ENCODE data around the gene MARCHF9. TPM values are rescaled to one million over a fixed set of nuclear protein-coding genes. Genes with fewer than 3 reads are reported as not detected.

Gene MARCHF9
- total RNA-seq, 3 donors from 2014 or later (not counting 1 experiment from before 2014, with no cell fraction given), result 25.4 to 28.4 (median 26.0) TPM

DNA sequence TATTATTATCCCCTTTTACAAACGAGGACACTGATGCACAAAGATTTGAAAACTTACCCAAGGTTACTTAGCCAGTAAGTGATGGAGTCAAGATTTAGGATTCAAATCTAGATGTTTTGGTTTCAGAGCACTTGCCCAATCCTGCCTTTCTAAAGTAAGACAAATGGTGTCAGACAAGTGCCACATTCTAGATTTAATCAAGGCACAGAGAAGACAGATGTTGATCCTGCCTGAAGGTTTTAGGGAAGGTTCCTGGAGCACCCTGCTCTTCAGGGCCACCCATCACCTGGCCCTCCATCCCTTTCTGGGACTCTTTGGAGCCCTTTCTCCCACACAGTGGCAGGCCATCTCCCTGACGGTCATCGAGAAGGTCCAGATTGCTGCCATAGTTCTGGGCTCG is 2.9 kb downstream of the MARCHF9 start:
- Histone ChIP-seq H3K9me3 (ENCODE audit: control insufficient read depth, insufficient read depth, low read length) (no peaks in the 10 kb centered on the region), H3K4me1 (ENCODE audit: control insufficient read depth, insufficient read depth, low read length) (peaks cover 27% of the 10 kb centered on the region), H3K27ac (ENCODE audit: low read length) (no peak overlapping the region), H3K27me3 (ENCODE audit: control insufficient read depth, insufficient read depth, low read length) (no peaks in the 10 kb centered on the region), H3K36me3 (ENCODE audit: control insufficient read depth, insufficient read depth, low read length) (peaks cover 12% of the 10 kb centered on the region), H3K4me3 (ENCODE audit: low read length) (no peak overlapping the region)
- DNase-seq, result no peak
- ATAC-seq, result no peak
- H3K36me3 Mint-ChIP-seq, result no peaks in the 10 kb centered on the region
- H3K27me3 Mint-ChIP-seq (ENCODE audit: low read depth in 2 of 2), result peaks cover 0 to 4% of the 10 kb centered on the region in 2 donors
- no peak overlapping the region for H3K27ac Mint-ChIP-seq
- H3K9me3 Mint-ChIP-seq, result no peaks in the 10 kb centered on the region
- WGBS (ENCODE audit: insufficient coverage), result 97% methylated on average over 3 of the region's 4 CpGs
- TF ChIP-seq, protein P1, sequence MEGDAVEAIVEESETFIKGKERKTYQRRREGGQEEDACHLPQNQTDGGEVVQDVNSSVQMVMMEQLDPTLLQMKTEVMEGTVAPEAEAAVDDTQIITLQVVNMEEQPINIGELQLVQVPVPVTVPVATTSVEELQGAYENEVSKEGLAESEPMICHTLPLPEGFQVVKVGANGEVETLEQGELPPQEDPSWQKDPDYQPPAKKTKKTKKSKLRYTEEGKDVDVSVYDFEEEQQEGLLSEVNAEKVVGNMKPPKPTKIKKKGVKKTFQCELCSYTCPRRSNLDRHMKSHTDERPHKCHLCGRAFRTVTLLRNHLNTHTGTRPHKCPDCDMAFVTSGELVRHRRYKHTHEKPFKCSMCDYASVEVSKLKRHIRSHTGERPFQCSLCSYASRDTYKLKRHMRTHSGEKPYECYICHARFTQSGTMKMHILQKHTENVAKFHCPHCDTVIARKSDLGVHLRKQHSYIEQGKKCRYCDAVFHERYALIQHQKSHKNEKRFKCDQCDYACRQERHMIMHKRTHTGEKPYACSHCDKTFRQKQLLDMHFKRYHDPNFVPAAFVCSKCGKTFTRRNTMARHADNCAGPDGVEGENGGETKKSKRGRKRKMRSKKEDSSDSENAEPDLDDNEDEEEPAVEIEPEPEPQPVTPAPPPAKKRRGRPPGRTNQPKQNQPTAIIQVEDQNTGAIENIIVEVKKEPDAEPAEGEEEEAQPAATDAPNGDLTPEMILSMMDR (IDR thresholded peaks at IDR 0.05), result no peak
- peaks cover 35 to 46% of the 10 kb centered on the region in 2 donors for H3K4me1 Mint-ChIP-seq
- peak overlapping the region; percentile 35 for H3K4me3 Mint-ChIP-seq
- intact Hi-C loops (cut with micrococcal nuclease), result loop anchor here (2.0 kb wide), 1 partner anchor 147 kb away; no protein-coding TSS in a partner anchor

DNA sequence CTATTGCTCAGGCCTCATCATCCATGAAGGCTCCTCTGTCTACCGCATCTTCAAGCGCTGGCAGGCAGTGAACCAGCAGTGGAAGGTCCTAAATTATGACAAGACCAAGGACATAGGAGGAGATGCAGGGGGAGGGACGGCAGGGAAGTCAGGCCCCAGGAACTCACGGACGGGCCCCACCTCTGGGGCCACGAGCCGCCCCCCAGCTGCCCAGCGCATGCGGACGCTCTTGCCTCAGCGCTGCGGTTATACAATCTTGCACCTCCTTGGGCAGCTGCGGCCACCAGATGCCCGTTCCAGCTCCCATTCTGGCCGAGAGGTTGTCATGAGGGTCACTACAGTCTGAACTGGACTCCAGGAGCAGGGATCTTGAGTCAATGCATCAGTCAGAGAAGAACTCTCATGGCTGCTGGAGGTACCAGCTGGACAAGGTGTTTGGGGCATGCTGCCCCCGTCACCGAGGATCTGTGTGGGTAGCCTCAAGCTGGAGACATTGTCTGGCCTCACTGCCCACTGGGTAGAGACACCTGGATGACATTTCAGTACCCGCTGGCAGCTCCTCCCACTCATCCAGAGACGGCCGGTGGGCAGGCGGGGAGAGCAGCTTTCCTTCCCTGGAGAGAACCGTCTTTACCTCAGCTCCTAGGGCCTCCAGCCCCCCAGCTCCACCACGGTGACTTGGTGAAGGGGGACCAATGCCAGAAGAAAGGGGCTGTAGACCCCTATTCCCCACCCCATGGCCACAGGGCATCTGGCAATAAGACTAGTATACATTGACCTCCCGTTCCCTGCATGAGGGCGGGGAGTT is 3.9 kb downstream of the MARCHF9 start:
- DNase-seq, result no peak
- Mint-ChIP-seq H3K9me3 (no peaks in the 10 kb centered on the region), H3K36me3 (no peaks in the 10 kb centered on the region), H3K27ac (no peak overlapping the region), H3K4me3 (no peak overlapping the region), H3K27me3 (ENCODE audit: low read depth in 2 of 2) (peaks cover 8 to 14% of the 10 kb centered on the region in 2 donors), H3K4me1 (peaks cover 27 to 37% of the 10 kb centered on the region in 2 donors)
- no peak for ATAC-seq
- Histone ChIP-seq H3K4me1 (ENCODE audit: control insufficient read depth, insufficient read depth, low read length) (peaks cover 25% of the 10 kb centered on the region), H3K4me3 (ENCODE audit: low read length) (no peak overlapping the region), H3K36me3 (ENCODE audit: control insufficient read depth, insufficient read depth, low read length) (peaks cover 12% of the 10 kb centered on the region), H3K9me3 (ENCODE audit: control insufficient read depth, insufficient read depth, low read length) (no peaks in the 10 kb centered on the region), H3K27me3 (ENCODE audit: control insufficient read depth, insufficient read depth, low read length) (peaks cover 5% of the 10 kb centered on the region), H3K27ac (ENCODE audit: low read length) (no peak overlapping the region)
- TF ChIP-seq, protein P1 (IDR thresholded peaks at IDR 0.05), result no peak
- intact Hi-C loops (cut with micrococcal nuclease), result no loop called here
- 97% methylated on average over 23 of the region's 25 CpGs for WGBS (ENCODE audit: insufficient coverage)

DNA sequence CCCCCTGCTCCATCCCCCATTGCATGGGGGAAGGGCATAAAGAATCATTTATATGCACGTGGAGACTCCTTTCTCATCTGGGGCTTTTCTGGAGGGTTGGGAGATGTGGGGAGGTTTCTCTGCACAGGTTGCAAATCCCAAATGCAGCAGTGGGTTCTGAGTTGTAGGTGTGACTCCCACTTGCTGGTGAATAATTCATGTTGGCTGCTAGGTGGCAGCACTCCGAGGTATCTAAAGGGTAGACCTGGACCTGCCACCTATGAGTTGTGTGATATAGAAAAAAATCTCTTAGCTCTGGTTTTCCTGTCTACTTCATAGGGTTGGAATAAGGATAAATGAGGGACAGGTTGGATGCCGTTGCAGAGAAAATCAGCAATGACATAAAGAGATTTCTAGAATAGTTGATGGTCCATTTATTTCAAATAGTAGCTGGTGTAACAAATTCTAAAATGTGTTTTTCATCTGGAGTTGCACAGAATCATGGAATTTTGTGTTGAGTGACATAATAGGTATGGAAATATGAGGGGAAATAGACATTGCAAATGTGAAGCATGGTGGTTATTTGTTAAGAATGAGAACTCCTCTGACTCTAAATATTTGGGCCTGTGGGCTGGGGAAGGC is 4.6 kb downstream of the MARCHF9 start:
- Mint-ChIP-seq H3K4me1 (peaks cover 22 to 34% of the 10 kb centered on the region in 2 donors), H3K36me3 (no peaks in the 10 kb centered on the region), H3K27me3 (ENCODE audit: low read depth in 2 of 2) (peaks cover 15 to 21% of the 10 kb centered on the region in 2 donors), H3K4me3 (no peak overlapping the region), H3K9me3 (no peaks in the 10 kb centered on the region), H3K27ac (no peak overlapping the region)
- ATAC-seq (peak in 1 of 3 donors; percentile 34), DNase-seq (peak in 1 of 2 donors; percentile 75)
- peaks cover 19% of the 10 kb centered on the region for H3K4me1 ChIP-seq (ENCODE audit: control insufficient read depth, insufficient read depth, low read length)
- intact Hi-C loops (cut with micrococcal nuclease), result no loop called here
- TF ChIP-seq, protein P1 (IDR thresholded peaks at IDR 0.05), result peak; percentile 39
- H3K27me3 ChIP-seq (ENCODE audit: control insufficient read depth, insufficient read depth, low read length), result peaks cover 12% of the 10 kb centered on the region
- peaks cover 12% of the 10 kb centered on the region for H3K36me3 ChIP-seq (ENCODE audit: control insufficient read depth, insufficient read depth, low read length)
- no peak overlapping the region for H3K4me3 ChIP-seq (ENCODE audit: low read length)
- no peak overlapping the region for H3K27ac ChIP-seq (ENCODE audit: low read length)
- H3K9me3 ChIP-seq (ENCODE audit: control insufficient read depth, insufficient read depth, low read length), result no peaks in the 10 kb centered on the region
- 45% methylated on average over 3 of the region's 3 CpGs for WGBS (ENCODE audit: insufficient coverage)
